ENCODE data around the gene USP40. TPM values are rescaled to one million over a fixed set of nuclear protein-coding genes. Genes with fewer than 3 reads are reported as not detected.

Gene USP40
- total and polyA plus RNA-seq, 9 of the 15 experiments (the other 6 are each of a cell fraction or from before 2014, with no cell fraction given), result 5.5 to 15.0 (median 9.3) TPM

DNA sequence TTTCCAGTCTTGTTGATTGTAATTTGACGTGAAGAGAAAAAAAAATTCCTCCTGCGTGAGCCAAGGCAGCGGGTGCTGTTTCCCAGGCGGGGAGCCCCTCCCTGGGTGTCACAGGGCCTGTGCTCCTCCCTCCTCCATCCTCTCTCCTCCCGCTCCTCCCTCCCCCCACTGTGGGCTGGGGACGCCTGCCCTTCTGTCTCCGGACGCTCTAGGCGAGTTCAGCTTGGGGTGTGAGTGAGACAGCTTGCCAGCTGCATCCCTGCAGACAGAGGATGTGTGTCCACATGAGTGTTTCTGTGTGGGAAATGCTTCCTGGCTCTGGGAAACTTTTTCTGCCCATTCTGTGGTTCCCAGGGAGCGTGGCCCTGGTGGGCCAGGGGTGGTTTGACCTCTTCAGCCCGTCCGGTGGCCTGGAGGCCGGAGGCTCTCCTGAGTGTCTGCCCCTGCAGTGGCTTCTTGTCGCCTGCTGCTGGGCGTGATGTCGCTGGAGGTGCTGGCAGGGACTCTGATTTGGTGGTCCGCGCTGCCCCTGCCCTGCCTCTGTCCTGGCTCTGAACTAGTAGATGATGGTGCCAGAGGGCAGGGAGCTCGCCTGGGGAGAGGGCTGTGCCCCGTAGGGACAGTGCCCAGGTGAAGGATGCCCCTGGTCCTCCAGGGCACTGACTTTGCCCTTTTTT is 96.4 kb downstream of the USP40 start (continued):
- TF ChIP-seq, protein P1, sequence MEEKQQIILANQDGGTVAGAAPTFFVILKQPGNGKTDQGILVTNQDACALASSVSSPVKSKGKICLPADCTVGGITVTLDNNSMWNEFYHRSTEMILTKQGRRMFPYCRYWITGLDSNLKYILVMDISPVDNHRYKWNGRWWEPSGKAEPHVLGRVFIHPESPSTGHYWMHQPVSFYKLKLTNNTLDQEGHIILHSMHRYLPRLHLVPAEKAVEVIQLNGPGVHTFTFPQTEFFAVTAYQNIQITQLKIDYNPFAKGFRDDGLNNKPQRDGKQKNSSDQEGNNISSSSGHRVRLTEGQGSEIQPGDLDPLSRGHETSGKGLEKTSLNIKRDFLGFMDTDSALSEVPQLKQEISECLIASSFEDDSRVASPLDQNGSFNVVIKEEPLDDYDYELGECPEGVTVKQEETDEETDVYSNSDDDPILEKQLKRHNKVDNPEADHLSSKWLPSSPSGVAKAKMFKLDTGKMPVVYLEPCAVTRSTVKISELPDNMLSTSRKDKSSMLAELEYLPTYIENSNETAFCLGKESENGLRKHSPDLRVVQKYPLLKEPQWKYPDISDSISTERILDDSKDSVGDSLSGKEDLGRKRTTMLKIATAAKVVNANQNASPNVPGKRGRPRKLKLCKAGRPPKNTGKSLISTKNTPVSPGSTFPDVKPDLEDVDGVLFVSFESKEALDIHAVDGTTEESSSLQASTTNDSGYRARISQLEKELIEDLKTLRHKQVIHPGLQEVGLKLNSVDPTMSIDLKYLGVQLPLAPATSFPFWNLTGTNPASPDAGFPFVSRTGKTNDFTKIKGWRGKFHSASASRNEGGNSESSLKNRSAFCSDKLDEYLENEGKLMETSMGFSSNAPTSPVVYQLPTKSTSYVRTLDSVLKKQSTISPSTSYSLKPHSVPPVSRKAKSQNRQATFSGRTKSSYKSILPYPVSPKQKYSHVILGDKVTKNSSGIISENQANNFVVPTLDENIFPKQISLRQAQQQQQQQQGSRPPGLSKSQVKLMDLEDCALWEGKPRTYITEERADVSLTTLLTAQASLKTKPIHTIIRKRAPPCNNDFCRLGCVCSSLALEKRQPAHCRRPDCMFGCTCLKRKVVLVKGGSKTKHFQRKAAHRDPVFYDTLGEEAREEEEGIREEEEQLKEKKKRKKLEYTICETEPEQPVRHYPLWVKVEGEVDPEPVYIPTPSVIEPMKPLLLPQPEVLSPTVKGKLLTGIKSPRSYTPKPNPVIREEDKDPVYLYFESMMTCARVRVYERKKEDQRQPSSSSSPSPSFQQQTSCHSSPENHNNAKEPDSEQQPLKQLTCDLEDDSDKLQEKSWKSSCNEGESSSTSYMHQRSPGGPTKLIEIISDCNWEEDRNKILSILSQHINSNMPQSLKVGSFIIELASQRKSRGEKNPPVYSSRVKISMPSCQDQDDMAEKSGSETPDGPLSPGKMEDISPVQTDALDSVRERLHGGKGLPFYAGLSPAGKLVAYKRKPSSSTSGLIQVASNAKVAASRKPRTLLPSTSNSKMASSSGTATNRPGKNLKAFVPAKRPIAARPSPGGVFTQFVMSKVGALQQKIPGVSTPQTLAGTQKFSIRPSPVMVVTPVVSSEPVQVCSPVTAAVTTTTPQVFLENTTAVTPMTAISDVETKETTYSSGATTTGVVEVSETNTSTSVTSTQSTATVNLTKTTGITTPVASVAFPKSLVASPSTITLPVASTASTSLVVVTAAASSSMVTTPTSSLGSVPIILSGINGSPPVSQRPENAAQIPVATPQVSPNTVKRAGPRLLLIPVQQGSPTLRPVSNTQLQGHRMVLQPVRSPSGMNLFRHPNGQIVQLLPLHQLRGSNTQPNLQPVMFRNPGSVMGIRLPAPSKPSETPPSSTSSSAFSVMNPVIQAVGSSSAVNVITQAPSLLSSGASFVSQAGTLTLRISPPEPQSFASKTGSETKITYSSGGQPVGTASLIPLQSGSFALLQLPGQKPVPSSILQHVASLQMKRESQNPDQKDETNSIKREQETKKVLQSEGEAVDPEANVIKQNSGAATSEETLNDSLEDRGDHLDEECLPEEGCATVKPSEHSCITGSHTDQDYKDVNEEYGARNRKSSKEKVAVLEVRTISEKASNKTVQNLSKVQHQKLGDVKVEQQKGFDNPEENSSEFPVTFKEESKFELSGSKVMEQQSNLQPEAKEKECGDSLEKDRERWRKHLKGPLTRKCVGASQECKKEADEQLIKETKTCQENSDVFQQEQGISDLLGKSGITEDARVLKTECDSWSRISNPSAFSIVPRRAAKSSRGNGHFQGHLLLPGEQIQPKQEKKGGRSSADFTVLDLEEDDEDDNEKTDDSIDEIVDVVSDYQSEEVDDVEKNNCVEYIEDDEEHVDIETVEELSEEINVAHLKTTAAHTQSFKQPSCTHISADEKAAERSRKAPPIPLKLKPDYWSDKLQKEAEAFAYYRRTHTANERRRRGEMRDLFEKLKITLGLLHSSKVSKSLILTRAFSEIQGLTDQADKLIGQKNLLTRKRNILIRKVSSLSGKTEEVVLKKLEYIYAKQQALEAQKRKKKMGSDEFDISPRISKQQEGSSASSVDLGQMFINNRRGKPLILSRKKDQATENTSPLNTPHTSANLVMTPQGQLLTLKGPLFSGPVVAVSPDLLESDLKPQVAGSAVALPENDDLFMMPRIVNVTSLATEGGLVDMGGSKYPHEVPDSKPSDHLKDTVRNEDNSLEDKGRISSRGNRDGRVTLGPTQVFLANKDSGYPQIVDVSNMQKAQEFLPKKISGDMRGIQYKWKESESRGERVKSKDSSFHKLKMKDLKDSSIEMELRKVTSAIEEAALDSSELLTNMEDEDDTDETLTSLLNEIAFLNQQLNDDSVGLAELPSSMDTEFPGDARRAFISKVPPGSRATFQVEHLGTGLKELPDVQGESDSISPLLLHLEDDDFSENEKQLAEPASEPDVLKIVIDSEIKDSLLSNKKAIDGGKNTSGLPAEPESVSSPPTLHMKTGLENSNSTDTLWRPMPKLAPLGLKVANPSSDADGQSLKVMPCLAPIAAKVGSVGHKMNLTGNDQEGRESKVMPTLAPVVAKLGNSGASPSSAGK (IDR thresholded peaks at IDR 0.05), result no peak
- TF ChIP-seq MCM7 (IDR thresholded peaks at IDR 0.05) (no peak), ARID2 (IDR thresholded peaks at IDR 0.05) (no peak), ZNF184 (CRISPR knock-in tag; IDR thresholded peaks at IDR 0.05) (no peak), NFIC (IDR thresholded peaks at IDR 0.05) (peak; percentile 34)
- TF ChIP-seq, protein P2, sequence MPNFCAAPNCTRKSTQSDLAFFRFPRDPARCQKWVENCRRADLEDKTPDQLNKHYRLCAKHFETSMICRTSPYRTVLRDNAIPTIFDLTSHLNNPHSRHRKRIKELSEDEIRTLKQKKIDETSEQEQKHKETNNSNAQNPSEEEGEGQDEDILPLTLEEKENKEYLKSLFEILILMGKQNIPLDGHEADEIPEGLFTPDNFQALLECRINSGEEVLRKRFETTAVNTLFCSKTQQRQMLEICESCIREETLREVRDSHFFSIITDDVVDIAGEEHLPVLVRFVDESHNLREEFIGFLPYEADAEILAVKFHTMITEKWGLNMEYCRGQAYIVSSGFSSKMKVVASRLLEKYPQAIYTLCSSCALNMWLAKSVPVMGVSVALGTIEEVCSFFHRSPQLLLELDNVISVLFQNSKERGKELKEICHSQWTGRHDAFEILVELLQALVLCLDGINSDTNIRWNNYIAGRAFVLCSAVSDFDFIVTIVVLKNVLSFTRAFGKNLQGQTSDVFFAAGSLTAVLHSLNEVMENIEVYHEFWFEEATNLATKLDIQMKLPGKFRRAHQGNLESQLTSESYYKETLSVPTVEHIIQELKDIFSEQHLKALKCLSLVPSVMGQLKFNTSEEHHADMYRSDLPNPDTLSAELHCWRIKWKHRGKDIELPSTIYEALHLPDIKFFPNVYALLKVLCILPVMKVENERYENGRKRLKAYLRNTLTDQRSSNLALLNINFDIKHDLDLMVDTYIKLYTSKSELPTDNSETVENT (CRISPR knock-in tag; IDR thresholded peaks at IDR 0.05), result no peak
